T1000 (cell line): ENCODE data around the gene KCNMA1.

Source experiments
- DNase-seq: peaks from one replicate; lab custom pipeline; 2025; ENCODE audit warnings: mixed read lengths; lab: John Stamatoyannopoulos, UW

The KCNMA1 gene

GRCh38 chr10:77041636-77042258 is 595.9 kb downstream of the KCNMA1 start:
- DNase-seq: no peak

- DNase-seq: no peak
Measured at GRCh38 chr10:77038407-77038806, 599.2 kb downstream of the KCNMA1 start.

- no peak for DNase-seq
Measured at GRCh38 chr10:77037735-77038403, 599.7 kb downstream of the KCNMA1 start.

DNA sequence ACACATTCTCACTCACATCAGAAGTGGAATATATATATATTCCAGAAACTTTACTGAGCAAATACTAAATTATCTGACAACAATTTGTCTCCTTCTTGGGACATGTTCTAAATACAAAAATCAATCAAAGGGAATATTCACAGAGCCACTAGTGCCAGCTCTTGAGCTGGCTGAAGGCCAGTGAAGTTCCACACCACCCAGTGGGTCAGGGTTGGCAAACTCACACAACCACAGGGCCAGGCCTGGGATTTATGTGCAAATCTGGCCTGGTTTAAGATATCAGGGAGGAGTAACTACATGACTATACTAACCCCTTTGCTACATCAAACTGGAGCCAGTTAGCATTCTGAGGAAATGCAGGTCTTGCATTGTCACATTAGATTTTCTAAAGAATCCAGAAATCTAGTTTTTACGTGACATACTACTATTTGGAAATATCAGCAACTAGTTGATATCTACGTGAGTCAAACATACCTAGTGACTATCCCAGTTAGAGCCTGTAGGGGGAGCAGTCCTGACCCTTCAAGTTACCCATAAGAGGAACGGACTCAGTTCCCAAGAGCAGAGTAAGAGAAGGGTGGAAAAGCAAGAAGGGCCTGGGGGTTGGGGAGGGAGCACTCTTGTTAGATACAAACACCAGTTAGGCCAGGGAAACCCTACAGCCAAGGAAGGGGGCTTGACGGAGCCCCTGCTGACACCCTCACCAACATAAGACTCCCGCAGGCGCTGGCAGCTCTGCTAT is 600.4 kb downstream of the KCNMA1 start:
- no peak for DNase-seq

DNA sequence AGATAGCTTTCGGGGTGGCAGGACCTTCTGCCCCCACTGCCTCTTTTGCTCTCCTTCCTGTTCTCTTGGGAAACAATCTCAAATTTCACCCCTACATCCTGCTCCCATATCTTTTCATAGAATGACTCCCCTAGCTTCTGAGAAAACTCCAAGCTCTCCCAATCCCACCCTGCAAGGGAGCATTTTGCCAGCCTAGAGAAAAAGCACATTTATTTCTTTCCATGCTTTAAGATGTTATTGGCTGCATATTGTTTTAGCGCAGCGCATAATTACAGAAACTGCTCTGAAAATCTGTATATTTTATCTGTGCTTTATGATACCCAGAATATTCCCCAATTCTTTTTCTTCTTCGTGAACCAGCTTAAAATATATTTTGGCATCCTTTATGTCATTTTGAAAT is 601.3 kb downstream of the KCNMA1 start:
- DNase-seq: no peak

DNA sequence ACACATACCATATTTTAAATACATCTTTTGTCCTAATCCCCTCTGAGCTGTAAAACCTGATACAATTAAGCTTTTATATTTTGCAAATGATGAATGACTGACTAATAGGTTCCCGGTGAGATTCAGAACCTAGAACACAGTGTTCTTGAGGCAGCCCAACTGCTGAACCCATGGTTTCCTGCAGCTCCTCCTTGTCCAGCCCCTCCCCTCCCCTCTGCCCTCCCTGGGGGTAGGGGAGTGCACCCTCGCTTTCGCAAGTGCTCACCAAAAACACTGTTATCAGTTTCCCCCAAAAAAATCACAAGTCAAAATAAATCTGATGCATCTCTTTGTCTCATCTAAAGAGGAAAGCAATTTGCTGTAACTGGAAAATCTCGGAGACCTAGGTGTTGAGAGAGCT is 602.8 kb downstream of the KCNMA1 start:
- no peak for DNase-seq

DNA sequence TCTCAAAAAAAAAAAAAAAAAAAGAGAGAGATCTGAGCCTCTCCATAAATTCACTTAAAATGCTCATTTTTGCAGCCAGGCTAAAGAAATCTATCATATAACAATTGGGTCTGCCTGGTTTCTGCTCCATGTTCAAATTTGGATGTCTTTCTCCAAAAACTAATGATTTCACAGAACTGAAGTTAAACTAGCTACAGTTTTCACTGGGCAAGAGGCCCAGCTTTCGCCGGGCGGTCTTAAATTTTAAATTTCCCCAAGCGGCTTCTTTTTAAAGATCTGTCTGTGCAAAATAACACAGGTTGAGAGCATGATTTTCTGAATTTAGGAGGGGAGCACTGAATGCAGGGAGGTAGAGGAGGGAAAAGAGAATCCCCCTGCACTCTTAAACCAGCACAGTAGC is 603.4 kb downstream of the KCNMA1 start:
- DNase-seq: no peak

DNA sequence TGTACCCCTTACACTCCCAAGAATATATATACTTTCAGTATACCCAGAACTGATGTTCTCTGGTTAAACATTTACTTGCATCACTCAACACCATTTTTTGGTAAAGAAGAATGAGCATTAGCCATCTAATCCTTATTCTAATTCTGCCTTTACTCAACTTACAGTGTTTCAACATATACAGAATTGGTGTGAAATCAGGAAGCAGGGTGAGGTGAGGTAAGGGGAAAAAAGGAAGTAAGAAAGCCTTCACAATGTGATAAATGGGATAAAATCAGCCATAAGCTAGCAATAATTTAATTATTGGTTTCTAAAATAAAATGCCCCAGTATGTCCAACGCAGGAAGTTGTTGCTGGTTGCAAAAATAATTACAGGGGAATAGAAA is 605.4 kb downstream of the KCNMA1 start:
- no peak for DNase-seq

DNA sequence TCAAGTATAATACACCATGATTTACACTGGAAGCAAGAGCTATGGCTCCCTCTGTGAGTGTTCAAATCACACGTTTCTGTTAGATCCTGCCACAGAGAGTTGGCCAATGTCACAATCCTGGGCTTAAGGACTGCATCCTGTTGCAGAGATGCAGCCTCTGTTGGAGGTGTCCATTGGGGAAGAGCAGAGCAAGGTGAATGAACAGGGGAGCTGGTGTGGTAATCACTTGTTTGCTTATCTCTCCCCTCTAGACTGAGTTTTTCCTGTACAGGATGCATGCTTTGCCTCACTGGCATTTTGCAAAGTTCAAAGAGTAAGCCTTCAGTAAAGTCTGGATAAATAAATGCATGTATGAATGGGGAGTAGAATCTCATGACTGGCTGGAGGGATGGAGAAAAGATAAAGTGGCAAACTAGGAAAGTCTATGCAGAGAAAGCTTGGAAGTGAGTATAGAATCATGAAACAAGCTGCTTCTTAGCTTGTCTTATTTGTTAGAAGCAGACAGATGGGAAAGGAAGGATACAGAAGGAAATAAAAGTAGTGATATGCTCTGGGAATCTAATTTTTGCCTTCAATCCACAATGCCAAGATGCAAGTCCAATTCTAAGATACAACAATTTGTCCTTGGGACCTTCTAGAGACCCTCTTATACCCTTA is 605.9 kb downstream of the KCNMA1 start:
- no peak for DNase-seq

DNA sequence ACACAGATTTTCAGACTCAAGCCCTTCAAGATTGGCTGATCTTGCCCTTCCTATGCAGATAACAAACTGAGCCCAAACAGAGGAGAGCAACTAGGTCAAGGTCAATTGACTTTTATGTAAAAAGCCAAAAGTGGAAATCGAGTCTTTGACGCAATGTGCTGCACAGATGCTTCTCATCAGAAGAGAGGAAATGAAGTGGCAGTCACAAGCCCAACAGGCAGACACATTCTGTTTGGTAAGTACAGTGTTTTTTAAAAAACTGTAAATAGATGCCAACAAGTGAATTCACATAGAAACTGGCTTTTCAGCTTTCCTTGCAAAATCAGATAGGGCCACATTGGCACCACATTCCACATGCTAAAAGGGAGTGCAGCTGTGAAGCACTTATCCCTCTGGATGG is 606.6 kb downstream of the KCNMA1 start:
- no peak for DNase-seq

- DNase-seq: no peak
Measured at GRCh38 chr10:77029777-77030717, 607.6 kb downstream of the KCNMA1 start.

DNA sequence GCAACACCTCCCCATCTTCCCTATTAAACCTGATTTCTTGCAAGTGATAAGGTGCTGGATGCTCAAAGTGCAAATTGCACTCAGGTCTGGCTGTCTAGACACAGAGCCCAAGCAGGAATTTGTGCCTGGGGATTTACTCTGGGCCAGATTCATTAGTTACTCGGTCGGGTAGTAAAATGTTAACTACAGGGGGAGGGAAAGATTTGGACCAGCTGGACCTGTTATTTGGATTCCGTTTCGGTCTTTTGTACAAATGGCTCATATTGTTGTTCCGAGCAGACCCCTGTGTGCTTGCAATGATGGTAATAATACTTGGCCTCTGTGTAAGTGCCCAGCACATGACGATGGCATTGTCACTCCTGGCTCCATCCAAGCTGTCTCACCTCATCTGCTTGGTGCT is 609.6 kb downstream of the KCNMA1 start:
- DNase-seq: no peak

DNA sequence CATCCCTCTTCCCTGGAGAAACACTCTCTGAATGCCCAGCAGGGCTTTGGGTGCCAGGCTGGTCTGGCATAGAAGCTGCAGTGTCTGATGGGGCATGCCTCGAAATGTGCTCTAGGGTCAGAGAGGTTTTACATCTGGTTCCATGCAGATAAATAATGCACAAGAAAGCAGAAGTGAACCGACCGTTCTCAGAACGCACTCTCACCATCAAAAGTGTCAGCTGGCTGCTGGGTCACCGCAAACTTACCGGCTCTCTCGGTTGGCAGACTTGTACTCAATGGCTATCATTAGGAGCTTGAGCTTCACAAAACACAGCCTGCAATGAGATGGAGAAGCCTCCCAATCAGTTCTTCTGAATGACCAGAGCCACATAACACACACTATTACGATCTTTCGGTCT is 610.0 kb downstream of the KCNMA1 start:
- DNase-seq: no peak

DNA sequence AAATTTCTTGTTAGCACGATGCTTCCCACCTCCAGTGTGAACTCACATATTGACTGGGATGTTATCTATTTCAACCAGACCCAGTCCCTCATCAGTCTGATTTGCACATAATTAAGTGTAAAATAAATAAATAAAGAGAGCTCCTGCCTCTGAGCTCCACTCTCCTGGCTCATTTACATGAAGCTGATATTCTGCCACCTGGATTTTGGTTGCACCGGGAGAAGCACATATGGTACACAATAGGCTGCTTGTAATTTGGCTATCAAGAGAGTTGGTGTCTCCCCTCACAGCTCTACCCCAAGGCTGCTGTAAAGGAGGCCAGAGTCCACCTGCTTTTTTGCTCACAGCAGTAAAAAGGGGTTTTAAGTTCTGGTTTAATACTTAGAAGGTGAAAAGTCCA is 610.5 kb downstream of the KCNMA1 start:
- DNase-seq: no peak

DNA sequence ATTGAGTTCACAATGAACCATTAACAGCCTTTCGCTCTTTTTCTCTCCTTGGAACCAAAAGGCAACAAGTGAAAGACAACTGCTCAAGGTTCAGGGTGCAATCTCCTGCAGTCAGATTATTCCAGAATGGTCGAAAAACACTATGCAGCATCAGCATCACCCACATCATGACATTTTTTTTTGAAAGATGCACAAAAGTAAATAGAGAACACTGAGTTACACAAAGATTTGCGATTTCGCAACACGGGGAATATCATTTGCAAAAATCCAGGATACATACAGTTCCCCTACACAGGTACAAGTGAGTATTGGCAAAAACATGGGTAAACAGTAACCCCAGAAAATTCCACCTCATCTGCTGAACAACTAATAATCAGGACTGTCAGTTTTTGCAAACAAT is 611.5 kb downstream of the KCNMA1 start:
- DNase-seq: no peak

DNA sequence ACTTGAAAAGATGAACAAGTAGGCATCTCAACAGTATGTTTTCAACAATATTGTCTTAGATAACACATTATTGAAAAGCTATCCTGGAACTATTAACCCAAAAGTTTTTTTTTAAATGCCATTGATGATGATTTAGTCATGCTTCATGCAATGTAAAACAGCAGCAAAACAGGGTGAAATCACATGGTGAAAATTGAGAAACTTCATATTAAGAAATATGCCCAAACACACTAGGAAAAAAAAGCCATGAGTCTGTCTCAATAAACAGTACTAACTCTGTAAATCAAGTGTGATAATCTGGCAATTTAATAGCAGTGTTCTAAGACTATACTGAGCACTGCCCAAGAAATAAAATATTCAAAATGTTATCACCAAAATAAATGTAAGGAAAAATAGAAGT is 613.1 kb downstream of the KCNMA1 start:
- no peak for DNase-seq

GRCh38 chr10:77023396-77023795 is 614.2 kb downstream of the KCNMA1 start:
- no peak for DNase-seq

GRCh38 chr10:77022671-77023070 is 614.9 kb downstream of the KCNMA1 start:
- no peak for DNase-seq

GRCh38 chr10:77021966-77022490 is 615.6 kb downstream of the KCNMA1 start:
- DNase-seq: no peak

- no peak for DNase-seq
Measured at GRCh38 chr10:77020426-77021040, 617.1 kb downstream of the KCNMA1 start.

- DNase-seq: no peak
Measured at GRCh38 chr10:77016855-77017254, 620.8 kb downstream of the KCNMA1 start.
